Measurements from ENCODE around the gene DNHD1.

- TF ChIP-seq POLR2AphosphoS5 (IDR thresholded peaks at IDR 0.05; ENCODE audit: low read depth) (no peak), STAT1 (IDR thresholded peaks at IDR 0.05; ENCODE audit: unreplicated experiment) (no peak), CREB1 (CRISPR knock-in tag; IDR thresholded peaks at IDR 0.05; ENCODE audit: low read depth) (no peak), EZH2 (IDR thresholded peaks at IDR 0.05; ENCODE audit: low read depth, unreplicated experiment) (no peak), EZH2phosphoT487 (IDR thresholded peaks at IDR 0.05; ENCODE audit: unreplicated experiment) (no peak), ETS1 (IDR thresholded peaks at IDR 0.05) (no peak), ZNF114 (CRISPR knock-in tag; IDR thresholded peaks at IDR 0.05) (no peak), NANOG (IDR thresholded peaks at IDR 0.05; ENCODE audit: borderline replicate concordance) (no peak), REST (IDR thresholded peaks at IDR 0.05; ENCODE audit: unreplicated experiment) (no peak), ZNF331 (CRISPR knock-in tag; IDR thresholded peaks at IDR 0.05; ENCODE audit: low read depth) (no peak)
- TF ChIP-seq, protein P1, sequence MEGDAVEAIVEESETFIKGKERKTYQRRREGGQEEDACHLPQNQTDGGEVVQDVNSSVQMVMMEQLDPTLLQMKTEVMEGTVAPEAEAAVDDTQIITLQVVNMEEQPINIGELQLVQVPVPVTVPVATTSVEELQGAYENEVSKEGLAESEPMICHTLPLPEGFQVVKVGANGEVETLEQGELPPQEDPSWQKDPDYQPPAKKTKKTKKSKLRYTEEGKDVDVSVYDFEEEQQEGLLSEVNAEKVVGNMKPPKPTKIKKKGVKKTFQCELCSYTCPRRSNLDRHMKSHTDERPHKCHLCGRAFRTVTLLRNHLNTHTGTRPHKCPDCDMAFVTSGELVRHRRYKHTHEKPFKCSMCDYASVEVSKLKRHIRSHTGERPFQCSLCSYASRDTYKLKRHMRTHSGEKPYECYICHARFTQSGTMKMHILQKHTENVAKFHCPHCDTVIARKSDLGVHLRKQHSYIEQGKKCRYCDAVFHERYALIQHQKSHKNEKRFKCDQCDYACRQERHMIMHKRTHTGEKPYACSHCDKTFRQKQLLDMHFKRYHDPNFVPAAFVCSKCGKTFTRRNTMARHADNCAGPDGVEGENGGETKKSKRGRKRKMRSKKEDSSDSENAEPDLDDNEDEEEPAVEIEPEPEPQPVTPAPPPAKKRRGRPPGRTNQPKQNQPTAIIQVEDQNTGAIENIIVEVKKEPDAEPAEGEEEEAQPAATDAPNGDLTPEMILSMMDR (conservative IDR thresholded peaks at IDR 0.05; ENCODE audit: low read depth in 2 of 2): no peak
These were observed 50.1 kb downstream of the DNHD1 start for GRCh38 chr11:6547177-6547576.
